HG03460 (cell line): ENCODE results near the gene PPM1B.
"Not testable (repeated sequence)": the region's sequence is repeated elsewhere in the genome, so short reads cannot be mapped to it uniquely, and the experiment has no call there.

Experiments
- ATAC-seq: cut with Tn5 transposase; IDR thresholded peaks from one replicate; pipeline ENCODE4 v1.9.1; 2021; ENCODE audit not compliant: unreplicated experiment

PPM1B gene

GRCh38 chr2:44155666-44156446, 12.8 kb upstream of the PPM1B start:
- no peak for ATAC-seq

GRCh38 chr2:44163777-44164176, 4.9 kb upstream of the PPM1B start:
- no peak for ATAC-seq

GRCh38 chr2:44164617-44165016, 4.1 kb upstream of the PPM1B start:
- no peak for ATAC-seq

DNA sequence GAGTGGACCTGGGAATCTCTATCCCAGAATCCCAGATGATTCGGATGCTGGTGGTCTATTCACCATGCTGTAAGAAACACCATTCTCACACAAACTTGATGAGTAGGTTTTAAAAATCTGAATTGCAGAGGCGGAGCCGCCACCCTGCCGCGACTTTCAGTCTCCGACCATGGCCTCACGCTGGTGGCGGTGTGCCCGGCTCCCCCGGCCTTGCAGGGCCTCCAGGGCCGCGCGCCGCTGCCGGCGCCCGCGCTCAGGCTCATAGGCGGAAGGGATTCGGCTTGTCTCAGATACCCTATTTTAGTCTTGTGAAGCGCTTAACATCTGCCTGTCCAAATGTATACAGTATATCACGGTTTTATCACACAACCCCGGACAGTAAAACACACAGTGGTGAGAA, 2.6 kb upstream of the PPM1B start:
- ATAC-seq: no peak

- ATAC-seq: no peak
Measured at GRCh38 chr2:44167311-44167907, 1.3 kb upstream of the PPM1B start.

DNA sequence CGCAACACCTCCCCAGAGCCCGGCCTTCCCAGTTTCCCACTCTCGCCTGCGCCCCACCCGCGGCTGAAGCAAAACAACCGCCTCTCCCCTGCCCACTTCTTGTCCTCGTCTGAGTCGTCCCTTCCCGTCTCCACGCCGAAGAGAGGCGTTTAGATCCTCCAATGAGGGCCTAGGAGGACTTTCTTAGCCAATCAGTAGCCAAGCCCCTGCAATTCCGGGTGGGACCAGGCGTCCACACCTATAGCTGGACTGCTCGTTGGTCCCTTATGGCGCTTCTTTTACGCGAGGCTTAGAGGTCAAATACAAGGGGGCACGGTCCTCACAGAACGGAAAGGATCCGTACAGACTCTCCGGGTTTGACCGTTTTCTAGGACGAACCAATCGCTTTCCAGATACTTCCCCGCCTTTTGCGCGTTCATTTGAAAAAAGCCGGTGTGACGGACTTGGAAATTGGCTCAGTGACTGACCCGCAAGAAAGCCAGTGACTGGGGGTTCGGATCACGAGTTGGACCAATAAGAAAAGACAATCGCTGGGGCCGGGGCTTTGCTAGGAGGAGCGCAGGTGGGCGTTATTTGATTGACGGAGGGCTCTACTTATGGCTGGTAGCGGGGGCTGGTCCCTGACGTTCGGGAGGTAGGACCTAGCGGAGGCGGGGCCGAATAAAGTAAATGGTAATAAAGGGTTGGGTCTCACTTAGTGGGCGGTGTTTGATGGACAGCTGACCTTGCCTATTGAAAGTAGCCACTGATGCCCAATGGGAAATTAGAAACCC, 581 bp upstream of the PPM1B start:
- peak; percentile 82 for ATAC-seq

GRCh38 chr2:44169155-44169898, 652 bp downstream of the PPM1B start:
- peak; percentile 2 for ATAC-seq

DNA sequence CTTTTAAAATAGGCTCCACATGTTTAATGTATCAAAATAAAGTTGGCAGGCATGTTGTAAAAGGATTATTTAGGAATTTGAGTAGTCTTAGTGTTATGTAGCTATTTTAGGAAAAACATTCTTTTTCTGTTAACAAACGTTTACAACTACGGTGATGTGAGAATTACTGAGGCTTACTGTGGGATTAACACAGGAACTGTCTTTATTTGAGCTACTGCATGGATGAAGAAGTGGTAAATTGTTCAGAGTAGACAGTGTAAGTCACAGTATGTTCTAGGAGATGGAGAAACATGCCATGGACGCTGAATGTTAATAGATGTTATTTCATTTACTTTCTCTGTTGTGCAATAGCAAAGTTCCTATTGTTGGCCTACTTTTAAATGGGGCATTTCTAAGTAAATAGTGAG, 1.6 kb downstream of the PPM1B start:
- no peak for ATAC-seq

DNA sequence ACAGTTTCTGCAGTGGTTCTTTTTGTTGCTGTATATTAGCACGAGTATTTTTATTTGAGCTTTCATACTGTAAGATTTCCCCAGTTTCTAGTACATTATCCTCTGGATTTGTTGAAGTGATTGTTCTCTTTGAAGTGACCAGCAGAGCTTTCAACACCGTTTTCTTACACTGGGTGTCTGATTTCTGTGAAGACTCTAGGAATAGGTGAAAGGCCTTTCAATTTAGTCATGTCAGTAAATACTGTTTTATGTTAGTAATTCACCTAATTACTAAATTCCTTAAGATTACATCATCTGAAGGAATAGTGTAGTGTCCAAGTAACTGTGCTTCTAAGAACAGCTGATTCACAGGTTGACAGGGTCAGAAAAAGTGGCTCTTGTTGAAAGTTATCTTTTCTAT, 2.3 kb downstream of the PPM1B start:
- no peak for ATAC-seq

- ATAC-seq: not testable (repeated sequence)
Measured at GRCh38 chr2:44171442-44171841, 2.8 kb downstream of the PPM1B start.

- ATAC-seq: no peak
Measured at GRCh38 chr2:44172576-44172975, 3.9 kb downstream of the PPM1B start.

- no peak for ATAC-seq
Measured at GRCh38 chr2:44178950-44179349, 10.3 kb downstream of the PPM1B start.

- ATAC-seq: no peak
Measured at GRCh38 chr2:44181648-44182047, 13.0 kb downstream of the PPM1B start.

- ATAC-seq: no peak
Measured at GRCh38 chr2:44184106-44184505, 15.4 kb downstream of the PPM1B start.

- no peak for ATAC-seq
Measured at GRCh38 chr2:44186810-44187209, 18.1 kb downstream of the PPM1B start.

DNA sequence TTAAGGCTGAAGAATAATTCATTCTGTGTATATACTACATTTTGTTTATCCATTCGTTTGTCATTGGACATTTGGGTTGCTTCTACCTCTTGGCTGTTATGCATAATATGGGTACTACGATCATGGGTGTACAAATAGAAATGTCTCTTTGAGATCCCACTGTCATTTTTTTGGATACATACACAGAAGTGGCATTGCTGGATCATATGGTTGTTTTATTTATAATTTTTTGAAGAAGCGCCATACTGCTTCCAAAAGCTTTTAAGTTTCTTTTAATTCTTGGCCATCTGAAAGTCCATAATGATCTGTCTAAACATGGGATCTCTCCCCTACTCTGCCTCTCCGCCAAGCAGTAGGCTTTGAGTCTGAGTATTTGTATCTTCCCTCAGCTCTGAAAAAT, 18.6 kb downstream of the PPM1B start:
- ATAC-seq: no peak

DNA sequence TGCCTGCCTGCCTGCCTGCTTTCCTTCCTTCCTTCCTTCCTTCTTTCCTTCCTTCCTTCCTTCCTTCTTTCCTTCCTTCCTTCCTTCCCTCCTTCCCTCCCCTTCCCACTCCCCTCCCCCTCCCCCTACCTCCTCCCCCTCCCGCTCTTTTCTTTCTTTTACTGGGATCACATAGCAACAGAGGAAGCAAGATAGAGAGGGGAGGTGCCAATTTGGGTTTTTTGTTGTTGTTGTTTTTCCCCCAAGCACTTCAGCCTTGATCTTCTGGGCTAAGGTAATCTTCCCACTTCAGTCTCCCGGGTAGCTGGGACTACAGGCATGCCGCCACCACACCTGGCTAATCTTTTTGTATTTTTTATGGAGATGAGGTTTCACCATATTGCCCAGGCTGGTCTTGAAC, 20.0 kb downstream of the PPM1B start:
- no peak for ATAC-seq

DNA sequence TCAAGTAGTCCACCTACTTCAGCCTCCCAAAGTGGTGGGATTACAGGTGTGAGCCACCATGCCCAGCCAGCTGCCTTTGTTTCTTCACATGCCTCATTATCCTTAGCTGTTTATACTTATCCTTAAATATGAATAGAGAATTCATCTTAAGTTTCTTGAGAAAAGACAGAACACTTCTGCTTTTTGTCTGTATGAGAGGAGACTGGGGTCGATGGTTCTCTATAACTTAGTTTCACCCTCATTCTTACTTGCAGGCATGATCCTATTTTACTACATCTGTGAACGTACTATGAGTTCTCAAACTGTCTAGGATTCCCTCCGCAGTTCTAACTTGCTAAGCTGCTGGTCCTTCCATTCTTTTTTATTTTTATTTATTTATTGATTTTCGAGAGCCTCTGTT, 20.4 kb downstream of the PPM1B start:
- ATAC-seq: no peak

DNA sequence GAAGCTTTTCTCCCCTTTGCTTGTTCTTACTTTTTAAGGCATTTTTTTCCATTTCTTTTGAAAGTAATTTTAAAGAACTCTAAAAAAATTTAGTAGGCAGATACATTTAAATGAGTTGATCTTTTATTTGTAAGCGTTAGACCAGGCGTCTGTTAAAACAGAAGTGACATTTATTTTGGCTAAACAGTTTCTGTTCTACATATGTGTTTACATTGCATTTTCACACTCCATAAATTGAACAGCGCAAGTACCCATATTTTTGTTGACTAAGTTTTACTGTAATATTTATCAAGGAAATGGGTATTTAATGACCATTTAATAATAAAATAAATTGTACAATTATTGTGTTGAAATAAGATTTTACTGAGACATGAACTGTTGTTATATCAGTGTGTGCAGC, 21.9 kb downstream of the PPM1B start:
- ATAC-seq: no peak

DNA sequence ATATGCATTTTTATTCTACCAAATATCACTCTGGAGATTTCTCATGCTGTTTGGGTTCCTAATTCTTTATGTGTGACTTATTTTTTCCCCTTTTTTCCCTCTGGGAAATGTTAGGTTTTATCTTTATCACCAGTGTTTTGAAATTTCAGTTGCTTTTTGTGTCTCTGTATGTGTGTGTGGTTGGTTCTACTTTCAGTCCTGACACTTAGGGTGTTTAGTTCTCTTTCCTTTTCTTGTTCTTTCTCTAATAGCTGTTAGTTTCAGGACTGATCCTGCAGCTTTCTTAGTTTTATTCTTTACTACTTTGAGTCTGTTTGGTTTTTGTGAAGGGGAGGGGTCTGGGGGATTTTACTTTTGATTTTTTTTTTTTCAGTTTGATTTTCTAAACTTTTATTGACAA, 23.1 kb downstream of the PPM1B start:
- ATAC-seq: peak; percentile 91

DNA sequence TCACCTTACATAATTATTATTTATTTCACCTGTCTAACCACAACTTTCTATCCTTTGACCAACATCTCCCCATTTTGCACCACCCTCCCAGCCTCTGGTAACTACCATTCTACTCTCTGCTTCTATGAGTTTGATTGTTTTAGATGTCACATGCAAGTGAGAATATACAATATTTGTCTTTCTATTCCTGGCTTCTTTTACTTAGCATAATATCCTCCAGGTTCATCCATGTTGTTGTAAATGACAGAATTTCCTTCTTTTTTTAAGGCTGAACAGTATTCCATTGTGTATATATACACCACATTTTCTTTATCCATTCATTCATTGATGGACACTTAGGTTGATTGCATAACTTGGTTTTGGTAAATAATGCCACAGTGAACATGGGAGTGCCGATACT, 24.0 kb downstream of the PPM1B start:
- ATAC-seq: no peak
